ENCODE measurements around the gene GRID2IP.
A peak's percentile ranks its signal among the peaks of the same experiment; 100 is the strongest.
"Not testable (repeated sequence)": the region's sequence is repeated elsewhere in the genome, so short reads cannot be mapped to it uniquely, and the experiment has no call there.

Gene GRID2IP

DNA sequence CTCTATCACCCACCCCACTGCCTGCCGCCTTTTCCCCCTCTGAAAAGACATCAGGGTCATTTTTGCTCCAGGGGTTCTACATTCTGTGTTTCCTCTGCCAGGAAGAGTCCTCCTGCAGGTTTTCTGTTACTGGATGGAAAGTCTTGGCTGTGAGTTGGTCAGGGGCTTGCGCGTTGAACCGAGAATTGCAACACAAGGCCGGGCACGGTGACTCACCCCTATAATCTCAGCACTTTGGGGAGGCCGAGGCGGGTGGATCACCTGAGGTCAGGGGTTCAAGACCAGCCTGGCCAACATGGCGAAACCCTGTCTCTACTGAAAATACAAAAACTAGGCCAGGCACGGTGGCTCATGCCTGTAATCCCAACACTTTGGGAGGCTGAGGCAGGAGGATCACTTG, 100.7 kb downstream of the GRID2IP start:
- not testable (repeated sequence) for H3K4me3 ChIP-seq (ENCODE audit: low read depth in 1 of 2, low read length in 2 of 2); H3K27me3 ChIP-seq (ENCODE audit: control insufficient read depth in 1 of 2, insufficient read depth in 2 of 2, low read length in 2 of 2); H3K36me3 ChIP-seq (ENCODE audit: insufficient read depth, low read length); H3K27ac ChIP-seq (ENCODE audit: low read depth, low read length); H3K4me1 ChIP-seq (ENCODE audit: insufficient read depth, low read length); H3K9me3 ChIP-seq (ENCODE audit: low read length); H3K9ac ChIP-seq (ENCODE audit: low read length)

GRCh38 chr7:6449884-6450283, 101.4 kb downstream of the GRID2IP start:
- not testable (repeated sequence) for H3K27me3 ChIP-seq (ENCODE audit: control insufficient read depth in 1 of 2, insufficient read depth in 2 of 2, low read length in 2 of 2); H3K4me3 ChIP-seq (ENCODE audit: low read depth in 1 of 2, low read length in 2 of 2); H3K27ac ChIP-seq (ENCODE audit: low read depth, low read length); H3K9me3 ChIP-seq (ENCODE audit: low read length); H3K9ac ChIP-seq (ENCODE audit: low read length); H3K36me3 ChIP-seq (ENCODE audit: insufficient read depth, low read length)
- peaks cover 11% of the 10 kb centered on the region for H3K4me1 ChIP-seq (ENCODE audit: insufficient read depth, low read length)

GRCh38 chr7:6448943-6449543, 102.2 kb downstream of the GRID2IP start:
- peaks cover 13% of the 10 kb centered on the region for H3K4me1 ChIP-seq (ENCODE audit: insufficient read depth, low read length)
- peaks cover 12% of the 10 kb centered on the region for H3K36me3 ChIP-seq (ENCODE audit: insufficient read depth, low read length)
- no peak overlapping the region for H3K9ac ChIP-seq (ENCODE audit: low read length)
- H3K9me3 ChIP-seq (ENCODE audit: low read length), result no peaks in the 10 kb centered on the region
- no peak overlapping the region for H3K4me3 ChIP-seq (ENCODE audit: low read depth in 1 of 2, low read length in 2 of 2)
- H3K27me3 ChIP-seq (ENCODE audit: control insufficient read depth in 1 of 2, insufficient read depth in 2 of 2, low read length in 2 of 2), result no peaks in the 10 kb centered on the region
- H3K27ac ChIP-seq (ENCODE audit: low read depth, low read length), result no peak overlapping the region

DNA sequence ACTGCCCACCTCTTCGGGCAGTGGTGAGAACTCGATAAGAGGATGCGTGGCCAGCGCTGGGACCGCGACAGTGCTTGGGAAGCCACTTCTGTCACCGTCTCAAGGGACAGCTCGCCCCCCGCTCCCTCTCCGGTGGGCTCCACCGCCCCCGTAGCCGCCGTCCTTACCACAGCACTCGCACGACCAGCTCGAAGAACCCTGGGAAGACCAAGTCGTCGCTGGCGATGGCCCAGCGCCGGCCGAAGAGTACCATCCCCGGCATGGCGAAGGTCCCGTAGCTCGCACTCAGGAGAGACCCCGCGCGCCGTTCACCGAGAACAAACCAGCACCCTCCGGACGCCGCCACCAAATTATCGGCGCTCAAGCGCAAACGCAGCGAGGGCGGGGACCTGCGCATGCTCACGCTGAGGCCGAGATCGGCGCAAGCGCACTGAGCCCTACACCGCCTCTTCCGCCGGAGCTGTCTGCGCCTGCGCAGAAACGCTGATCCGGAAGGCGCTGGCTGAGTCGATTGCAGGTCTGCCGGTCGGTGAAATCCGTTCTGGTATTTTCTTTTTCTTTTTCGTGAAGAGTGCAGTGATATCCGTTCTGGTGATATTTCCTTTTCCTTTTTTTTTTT, 103.6 kb downstream of the GRID2IP start, which contains the start of gene DAGLB:
Gene DAGLB, minus strand, starts transcription at position 374 of the 619 bp plus-strand sequence. Its CDS starts 112 bp downstream, at position 262.
- Histone ChIP-seq H3K27ac (ENCODE audit: low read depth, low read length) (peak within 1 kb of the TSS; percentile 89), H3K9me3 (ENCODE audit: low read length) (no peaks in the 10 kb centered on the region), H3K27me3 (ENCODE audit: control insufficient read depth in 1 of 2, insufficient read depth in 2 of 2, low read length in 2 of 2) (no peaks in the 10 kb centered on the region), H3K36me3 (ENCODE audit: insufficient read depth, low read length) (peaks cover 17% of the 10 kb centered on the region), H3K4me3 (ENCODE audit: low read depth in 1 of 2, low read length in 2 of 2) (peak within 1 kb of the TSS; percentile 75 to 96), H3K4me1 (ENCODE audit: insufficient read depth, low read length) (peaks cover 13% of the 10 kb centered on the region), H3K9ac (ENCODE audit: low read length) (peak within 1 kb of the TSS; percentile 80)
